Activated CD8-positive, alpha-beta memory T cell treated with anti-CD3 and anti-CD28 coated beads, Interleukin-2, amount 50 U/mL, for 1 hour (primary cell): ENCODE results near the gene TMPO.
"Not testable (repeated sequence)": the region's sequence is repeated elsewhere in the genome, so short reads cannot be mapped to it uniquely, and the experiment has no call there.

Experiments
- DNase-seq: peaks from one replicate; pipeline ENCODE4 v3.0.0-alpha.2; 2020; ENCODE audit errors: extremely low read depth

Gene TMPO, protein sequence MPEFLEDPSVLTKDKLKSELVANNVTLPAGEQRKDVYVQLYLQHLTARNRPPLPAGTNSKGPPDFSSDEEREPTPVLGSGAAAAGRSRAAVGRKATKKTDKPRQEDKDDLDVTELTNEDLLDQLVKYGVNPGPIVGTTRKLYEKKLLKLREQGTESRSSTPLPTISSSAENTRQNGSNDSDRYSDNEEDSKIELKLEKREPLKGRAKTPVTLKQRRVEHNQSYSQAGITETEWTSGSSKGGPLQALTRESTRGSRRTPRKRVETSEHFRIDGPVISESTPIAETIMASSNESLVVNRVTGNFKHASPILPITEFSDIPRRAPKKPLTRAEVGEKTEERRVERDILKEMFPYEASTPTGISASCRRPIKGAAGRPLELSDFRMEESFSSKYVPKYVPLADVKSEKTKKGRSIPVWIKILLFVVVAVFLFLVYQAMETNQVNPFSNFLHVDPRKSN

DNA sequence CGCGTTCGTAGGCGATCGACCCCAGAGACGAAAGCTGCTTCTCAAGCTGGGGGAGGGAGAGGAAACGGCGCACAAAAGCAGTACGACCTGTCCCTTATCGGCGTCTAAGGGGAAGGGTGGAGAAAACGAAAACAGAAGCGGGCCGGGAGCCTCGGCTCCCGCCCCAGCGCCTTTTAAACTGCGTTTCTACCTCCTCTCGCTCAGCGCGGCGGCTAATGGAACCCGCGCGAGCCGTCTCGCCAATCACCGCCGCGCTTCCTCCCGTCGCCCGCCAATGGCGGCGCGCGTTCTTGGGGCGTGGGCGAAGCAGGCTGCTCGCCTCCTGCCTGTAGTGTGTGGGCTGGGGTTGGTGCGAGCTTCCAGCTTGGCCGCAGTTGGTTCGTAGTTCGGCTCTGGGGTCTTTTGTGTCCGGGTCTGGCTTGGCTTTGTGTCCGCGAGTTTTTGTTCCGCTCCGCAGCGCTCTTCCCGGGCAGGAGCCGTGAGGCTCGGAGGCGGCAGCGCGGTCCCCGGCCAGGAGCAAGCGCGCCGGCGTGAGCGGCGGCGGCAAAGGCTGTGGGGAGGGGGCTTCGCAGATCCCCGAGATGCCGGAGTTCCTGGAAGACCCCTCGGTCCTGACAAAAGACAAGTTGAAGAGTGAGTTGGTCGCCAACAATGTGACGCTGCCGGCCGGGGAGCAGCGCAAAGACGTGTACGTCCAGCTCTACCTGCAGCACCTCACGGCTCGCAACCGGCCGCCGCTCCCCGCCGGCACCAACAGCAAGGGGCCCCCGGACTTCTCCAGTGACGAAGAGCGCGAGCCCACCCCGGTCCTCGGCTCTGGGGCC, at the start of gene TMPO:
TMPO (plus strand) TSS at position 304 of the 824 bp plus-strand sequence; CDS start at position 582, 278 bp downstream.
- DNase-seq: peak; percentile 74

DNA sequence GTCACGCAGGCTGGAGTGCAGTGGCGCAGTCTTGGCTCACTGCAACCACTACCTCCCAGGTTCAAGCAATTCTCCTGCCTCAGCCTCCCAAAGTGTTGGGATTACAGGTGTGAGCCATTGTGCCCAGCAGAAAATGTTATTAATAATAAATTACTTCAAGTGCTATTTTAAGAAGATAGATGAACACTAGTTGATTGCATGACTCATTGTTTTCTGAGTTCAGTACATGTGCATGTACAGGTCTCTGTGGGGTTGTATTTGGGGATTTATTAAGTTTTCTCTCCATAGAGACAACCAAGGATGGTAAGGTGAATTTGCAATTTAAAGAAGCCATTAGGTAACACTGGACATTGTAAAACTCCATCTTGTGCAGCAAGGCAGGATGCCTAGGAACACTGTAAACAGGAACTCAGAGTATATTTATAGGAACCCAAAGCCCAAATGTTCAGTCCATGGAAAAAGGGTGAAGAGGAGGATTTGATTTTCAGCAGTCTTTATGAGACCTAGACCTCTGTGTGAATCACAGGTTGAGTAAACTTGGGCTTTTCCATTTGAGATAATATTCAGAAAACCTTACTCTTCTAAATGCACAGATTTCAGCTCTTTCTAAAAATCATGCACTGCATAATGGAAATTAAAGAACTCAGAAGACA, 49.3 kb upstream of the TMPO start:
- no peak for DNase-seq

DNA sequence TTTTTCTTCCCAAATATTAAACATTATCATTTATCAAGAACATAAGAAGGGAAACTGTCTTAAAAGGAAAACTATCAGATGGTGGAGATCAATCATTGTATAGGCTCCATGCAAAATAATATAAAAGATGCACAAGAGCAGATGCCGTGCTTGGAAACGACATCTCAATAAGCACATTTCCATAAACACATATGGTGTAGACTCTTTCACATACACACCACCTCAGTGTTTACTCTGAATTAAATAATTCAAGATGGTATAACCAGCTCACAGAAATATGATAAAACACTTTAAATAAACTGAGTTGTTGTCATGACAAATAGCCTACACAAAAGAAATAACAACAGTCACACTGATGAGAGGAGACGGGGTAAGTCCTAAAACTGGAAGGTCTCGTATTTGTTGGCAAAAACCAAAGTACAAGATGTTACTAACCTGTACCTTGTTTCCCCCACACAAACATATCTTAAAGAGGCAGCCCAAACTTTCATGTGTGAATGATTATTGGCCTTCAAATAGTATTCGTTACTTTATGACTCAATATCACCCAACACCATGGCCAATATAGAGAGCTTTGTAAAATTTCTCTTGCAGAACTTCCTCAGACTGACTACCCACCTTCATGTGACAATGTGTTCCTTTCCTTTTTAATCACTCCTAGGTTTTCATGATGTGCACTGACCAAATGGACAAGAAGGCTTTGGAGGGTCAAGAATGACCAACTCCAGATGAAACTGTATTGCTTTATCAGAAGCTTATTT, 48.6 kb upstream of the TMPO start:
- DNase-seq: no peak

DNA sequence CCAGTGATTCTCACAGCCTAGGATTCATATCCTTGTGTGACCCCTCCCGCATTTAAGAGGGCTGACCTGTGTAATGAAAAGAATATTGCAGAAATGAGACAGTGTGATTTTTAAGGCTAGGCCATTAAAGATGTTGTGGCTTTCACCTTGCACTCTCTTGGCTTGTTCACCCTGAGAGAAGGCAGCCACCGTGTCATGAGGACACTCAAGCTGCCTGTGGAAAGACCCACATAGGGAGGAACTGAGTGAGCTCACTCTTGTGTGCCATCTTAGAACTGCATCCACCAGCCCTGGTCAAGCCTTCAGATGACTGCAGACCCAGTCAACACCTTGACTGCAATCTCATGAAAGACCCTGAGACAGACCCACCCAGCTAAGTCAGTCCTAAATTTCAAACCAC, 46.3 kb upstream of the TMPO start:
- no peak for DNase-seq

DNA sequence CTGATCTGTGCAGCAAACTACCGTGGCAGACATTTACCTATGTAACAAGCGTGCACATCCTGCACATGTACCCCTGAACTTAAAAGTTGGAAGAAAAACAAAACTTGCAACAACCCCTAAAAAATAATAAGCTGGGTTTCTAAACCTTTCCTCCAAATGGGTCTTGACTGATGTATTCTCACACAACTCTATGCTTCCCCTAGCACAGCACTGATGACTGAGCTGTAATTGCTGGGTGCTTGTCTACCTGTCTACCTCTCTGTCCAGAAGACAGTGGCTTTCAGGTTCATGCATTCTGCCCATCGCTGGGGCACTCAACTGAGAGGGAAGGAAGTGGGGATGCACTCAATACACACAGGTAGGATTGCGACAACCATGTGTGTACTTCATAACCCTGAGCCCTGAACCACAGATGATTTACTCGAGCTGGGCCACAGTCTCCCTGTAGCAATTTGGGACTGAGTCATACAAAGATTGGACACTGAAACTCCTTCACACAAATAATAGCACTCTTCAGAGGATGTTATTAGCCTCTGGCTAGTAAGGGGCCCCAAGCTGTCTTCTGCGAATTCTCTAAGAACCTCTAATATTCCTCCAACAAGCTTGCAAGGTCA, 44.8 kb upstream of the TMPO start:
- no peak for DNase-seq

DNA sequence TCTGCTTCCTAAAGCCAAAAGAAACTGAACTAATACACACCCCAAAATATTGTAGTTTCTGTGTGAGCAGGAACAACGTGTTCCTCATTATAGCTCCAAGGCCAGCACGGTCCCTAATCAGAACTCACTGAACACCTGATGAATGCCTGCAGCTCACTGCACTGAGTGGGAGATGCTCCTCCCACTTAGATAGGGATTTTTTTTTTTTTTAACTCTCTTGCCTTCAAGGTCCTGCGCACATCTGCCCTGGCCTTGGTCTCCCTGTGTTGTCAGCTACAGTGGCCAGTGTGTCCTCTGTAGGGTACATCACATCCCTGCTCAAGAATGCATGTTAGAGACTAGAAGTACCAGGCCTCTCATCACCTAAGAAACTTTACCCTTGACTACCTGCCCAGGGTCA, 44.3 kb upstream of the TMPO start:
- DNase-seq: no peak

DNA sequence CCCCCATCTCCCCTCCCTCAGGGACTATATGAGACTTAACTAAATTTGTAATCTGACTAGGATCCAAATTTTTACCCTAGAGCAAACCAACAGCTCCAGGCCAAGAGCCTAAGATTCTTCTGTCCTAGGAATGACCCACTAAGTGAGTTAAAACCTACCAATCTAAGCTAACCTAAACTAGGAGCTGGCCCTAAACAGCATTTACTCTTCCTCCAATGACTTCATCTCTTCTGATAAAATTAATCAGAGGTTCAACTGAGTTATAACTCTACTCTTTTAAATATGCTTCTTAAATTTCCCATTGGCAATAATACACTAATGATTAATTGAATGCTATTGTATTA, 39.9 kb upstream of the TMPO start:
- DNase-seq: no peak

DNA sequence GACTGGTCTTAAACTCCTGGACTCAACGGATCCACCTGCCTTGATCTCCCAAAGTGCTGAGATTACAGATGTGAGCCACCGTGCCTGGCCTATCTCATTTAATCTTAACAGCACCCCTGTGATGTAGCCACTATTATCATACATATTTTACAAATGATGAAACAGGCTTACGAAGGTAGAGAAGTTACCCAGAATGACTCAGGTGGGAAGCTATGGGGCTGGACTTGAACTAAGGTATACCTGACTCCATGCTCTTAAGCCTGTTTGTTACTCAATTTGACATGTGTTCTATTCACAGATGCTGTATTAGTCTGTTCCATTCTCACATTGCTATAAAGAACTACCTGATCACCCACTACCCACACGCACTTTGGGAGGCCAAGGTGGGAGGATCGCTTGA, 36.8 kb upstream of the TMPO start:
- DNase-seq: no peak

DNA sequence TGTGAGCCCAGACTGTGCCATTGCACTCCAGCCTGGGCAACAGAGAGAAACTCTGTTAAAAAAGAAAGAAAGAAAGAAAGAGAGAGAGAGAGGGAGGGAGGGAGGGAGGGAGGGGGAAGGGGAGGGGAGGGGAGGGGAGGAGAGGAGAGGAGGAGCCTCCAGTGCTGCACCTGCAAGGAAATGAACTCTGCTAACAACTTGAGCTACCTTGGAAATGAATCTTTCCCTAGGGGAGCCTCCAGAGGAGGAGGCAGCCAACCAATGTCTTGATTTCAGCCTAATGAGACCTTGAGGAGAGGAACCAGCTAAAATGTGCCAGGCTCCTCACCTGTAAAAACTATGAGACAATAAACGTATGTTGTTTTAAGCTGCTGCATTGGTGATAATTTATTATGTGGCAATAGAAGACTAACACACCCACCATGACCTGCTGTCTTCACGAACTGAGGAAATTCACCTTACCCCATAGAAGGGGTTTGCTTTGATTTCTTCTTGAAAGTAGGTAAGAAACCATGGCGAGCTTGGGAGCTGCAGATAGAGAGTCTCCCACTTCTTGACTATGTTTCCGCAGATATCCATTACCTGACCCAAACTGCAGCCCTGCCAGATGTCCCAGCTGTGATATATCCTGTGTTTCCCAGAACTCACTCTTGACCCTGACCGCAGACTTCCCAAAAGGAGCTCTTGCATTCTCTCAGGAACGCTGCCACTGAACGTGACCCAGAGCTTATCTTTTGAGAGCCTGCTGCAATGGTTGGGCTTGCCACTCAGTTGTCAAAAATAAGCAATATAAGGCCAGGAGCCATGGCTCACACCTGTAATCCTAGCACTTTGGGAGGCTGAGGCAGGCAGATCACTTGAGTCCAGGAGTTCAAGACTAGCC, 31.5 kb upstream of the TMPO start:
- DNase-seq: no peak

DNA sequence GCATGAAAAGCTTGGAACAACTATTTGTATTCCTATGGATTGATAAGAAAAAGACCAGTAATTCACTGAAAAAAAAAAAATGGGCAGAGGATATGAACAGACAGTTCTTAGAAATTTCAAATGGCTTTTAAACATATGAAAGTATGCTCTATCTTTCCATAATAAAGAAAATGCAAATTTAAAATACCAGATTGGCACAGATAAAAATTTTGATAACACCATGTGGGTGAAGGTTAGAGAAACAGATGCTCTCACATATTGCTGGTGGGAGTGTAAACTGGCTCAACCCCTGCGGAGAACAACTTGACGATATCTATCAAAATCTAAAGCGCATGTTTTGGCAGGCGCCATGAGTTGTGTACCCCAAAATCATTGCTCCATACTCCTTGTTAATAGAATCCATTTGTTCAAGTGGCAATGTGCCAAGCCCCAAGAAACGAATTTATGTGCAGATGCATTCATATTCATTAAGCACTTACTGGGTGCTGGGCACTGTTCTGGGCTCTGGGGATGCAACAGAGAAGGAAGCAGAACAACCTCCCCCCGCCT, 29.5 kb upstream of the TMPO start:
- no peak for DNase-seq

DNA sequence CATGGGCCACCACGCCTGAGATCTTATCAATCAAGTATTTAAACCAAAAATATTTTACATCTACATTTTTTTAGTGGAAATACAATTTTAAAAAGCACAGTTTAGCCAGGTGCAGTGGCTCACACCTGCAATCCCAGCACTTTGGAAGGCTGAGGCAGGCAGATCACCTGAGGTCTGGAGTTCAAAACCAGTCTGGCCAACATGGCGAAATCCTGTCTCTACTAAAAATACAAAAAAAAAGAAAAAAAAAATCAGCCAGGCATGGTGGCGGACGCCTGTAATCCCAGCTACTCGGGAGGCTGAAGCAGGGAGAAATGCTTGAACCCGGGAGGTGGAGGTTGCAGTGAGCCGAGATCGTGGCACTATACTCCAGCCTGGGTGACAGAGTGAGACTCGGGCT, 27.0 kb upstream of the TMPO start:
- DNase-seq: not testable (repeated sequence)

DNA sequence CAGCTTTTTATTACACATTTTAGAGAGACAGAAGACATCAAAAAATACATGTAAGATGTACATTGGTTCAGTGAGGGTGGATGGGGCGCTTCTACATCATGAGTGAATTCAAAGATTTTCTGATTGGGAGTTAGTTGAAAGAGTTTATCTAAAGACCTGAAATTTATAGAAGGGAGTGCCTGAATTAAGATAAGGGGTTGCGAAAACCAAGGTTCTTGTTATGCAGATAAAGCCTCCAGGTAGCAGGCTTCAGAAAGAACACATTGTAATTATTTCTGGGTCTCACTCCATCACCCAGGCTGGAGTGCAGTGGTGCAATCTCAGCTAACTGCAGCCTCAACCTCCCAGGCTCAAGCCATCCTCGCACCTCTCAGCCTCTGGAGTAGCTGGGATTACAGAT, 26.2 kb upstream of the TMPO start:
- DNase-seq: no peak

DNA sequence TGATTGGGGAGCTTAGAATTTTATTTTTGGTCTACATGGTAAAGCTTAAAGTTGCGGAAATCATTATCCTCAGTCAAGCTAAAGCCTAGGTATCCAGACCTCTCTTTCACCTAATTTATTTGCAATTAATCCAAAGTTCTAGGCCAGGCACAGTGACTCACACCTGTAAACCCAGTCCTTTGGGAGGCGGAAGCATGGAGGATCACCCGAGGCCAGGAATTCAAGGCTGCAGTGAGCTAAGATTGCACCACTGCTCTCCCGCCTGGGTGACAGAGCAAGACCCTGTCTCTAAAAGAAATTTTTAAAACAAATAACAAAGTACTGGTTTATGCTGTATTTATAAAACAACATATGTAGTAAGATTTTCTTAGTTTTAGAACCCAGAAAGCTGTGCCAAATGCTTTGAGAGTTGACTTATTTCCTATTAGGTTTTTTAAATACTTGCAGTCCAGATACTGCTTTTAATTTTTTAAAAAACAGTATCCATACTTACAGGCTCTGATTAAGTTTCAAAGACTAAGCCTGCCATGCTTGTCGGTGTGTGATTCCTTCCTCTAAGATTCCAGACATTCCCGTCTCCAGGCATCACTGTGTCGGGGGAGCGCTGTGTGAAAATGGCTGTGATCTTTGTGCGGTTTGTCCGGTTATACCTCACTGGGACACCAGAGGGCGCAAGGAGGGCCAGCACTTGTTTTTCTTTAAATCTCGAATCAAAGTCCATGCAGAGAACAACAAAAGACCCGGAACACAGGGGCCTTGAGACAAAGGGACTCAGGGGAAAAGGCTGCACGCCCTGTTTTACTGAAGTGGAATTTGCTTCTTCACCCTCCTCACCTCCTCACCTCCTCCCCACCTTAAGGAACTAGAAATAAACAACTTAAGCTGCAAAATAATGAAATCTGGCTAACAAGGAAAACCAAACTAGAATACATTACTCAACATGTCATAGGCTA, 24.6 kb upstream of the TMPO start:
- peak; percentile 55 for DNase-seq

DNA sequence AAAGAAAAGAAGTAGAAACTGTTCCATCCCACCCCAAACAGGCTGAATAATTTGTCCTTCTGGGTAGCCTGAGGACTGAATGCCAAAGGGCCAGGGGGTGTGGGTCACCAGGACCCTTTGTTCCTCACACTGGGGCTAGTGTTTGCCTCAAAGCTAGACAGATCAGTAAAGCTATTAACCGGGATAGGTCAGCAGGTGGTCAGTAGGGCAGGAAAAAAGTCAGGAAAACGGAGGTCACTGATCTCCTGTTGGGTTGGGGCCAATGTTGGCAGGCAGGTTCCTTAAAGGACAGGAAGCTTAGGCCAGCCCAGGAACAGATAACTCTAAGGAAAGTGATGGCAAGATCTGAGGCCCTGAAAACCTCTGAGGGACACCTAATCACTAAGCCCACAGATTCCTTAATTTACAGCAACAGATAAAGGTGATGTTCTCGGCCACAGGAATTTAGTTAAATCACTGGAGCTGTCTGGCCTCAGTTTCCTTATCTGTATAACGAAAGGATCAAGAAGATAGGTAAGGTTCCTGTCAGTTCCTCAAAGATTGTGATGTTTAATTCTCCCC, 22.7 kb upstream of the TMPO start:
- no peak for DNase-seq

DNA sequence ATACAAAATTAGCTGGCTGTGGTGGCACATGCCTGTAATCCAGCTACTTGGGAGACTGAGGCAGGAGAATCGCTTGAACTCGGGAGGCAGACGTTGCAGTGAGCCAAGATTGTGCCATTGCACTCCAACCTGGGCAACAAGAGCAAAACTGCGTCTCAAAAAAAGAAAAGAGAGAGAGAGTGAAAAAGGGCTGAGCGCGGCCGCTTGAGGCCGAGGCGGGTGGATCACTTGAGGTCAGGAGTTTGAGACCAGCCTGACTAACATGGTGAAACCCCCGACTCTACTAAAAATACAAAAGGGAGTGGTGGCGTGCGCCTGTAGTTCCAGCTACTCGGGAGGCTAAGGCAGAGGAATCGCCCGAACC, 14.1 kb upstream of the TMPO start:
- DNase-seq: not testable (repeated sequence)

DNA sequence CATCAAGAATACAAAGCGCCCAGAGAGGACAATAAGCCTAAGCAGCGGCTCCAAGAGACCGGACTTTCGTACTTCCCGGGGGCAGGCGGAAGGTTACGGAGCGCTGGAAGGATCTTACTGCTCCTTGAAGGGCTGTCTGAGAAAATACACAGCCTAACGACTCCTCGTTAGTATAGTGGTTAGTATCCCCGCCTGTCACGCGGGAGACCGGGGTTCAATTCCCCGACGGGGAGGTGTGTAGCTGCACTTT, 12.1 kb upstream of the TMPO start:
- DNase-seq: peak; percentile 58

DNA sequence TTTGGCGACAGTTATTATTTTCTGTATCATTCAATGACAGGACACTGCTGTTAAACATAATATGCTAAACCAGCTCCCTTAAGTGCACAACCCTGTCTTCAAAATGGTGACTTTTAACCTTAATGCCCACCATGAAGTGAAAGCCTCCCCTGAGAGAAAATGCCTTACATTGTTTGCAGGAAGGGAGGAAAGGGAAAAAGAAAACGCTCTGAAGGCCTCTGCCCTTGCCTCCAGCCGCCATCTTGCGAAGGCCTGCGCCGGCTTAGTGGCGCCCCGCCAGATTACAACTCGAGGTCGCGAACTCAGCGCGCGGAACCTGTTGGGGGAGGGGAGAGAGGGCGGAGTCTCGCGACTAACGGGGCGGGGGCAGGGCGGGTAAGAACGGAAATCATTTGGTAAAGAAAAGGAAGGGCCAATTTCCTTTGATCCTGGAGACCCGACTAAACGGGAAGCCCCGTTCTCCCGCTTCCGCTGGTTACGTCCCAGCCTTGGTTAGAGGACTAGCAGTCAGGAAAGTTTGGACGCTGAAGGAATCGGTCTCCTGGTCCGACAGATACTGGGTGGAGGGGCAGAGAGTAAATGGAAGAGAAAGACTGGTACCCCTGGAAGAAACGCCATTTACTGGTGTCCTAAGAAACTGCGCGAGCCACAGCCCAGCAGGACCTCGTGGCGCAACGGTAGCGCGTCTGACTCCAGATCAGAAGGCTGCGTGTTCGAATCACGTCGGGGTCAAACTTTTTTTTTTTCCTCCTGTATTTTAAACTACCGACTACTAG, 11.6 kb upstream of the TMPO start:
- peak; percentile 90 for DNase-seq

DNA sequence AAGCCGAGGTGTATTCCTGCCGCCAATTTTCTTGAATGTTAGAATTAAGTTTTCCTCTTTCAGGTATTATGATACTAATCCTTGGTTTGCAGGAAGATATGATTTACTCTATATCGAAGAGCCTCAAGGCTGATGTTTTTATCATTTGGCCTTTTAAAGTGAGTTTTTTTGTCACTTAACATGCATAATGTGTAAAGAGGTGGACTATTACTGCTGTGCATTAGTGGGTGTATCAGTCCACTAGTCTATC, 11.1 kb upstream of the TMPO start:
- no peak for DNase-seq

DNA sequence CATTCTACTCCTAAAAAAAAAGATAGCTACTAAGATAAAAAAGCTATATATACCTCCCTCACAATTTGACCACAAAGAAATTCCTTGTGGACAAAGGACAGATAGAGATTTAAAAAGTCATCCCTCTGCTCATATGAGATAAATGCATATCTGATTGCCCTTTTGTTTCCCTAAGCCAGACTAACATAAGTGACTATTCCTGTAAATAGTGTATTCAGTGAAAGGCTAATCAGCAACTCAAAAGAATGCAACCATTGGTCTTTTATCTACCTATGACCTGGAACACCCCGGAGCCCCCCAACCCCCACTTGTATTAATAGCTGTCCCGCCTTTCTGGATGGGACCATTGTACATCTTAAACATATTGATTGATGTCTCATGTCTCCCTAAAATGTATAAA, 6.3 kb upstream of the TMPO start:
- DNase-seq: no peak
